ENCODE results near the gene SLF2. TPM values are rescaled to one million over a fixed set of nuclear protein-coding genes. Genes with fewer than 3 reads are reported as not detected.

Gene SLF2
- 64.1 TPM for total RNA-seq

GRCh38 chr10:100912605-100913469, at the start of gene SLF2:
SLF2 (plus strand) TSS chr10:100912963; CDS start chr10:100913111, 148 bp downstream.

GRCh38 chr10:100969187-100970075, 56.7 kb downstream of the SLF2 start, which contains the start of gene SEMA4G:
SEMA4G (plus strand) TSS chr10:100969504; CDS start chr10:100972913, 3,409 bp downstream.

GRCh38 chr10:100986952-100987684, 74.4 kb downstream of the SLF2 start, which contains the start of the genes MRPL43 and TWNK:
MRPL43 (minus strand) TSS chr10:100987497; CDS start chr10:100987443, 54 bp downstream.
TWNK (plus strand) TSS chr10:100987543; CDS start chr10:100988211, 668 bp downstream.

GRCh38 chr10:100999742-101000126, 87.0 kb downstream of the SLF2 start, which contains the start of gene LZTS2:
LZTS2 (plus strand) TSS chr10:100999808; CDS start chr10:101002539, 2,731 bp downstream.

Other genes starting within 250 kb of the SLF2 start
- gene PAX2, start 167.4 kb upstream of the SLF2 start, total RNA-seq: 5.2 TPM
- gene SEMA4G, start 56.5 kb downstream of the SLF2 start, total RNA-seq: 6.6 TPM
- 50.3 TPM for gene MRPL43, start 74.5 kb downstream of the SLF2 start, total RNA-seq
- gene TWNK, start 74.6 kb downstream of the SLF2 start, total RNA-seq: 8.5 TPM
- 62.8 TPM for gene LZTS2, start 86.8 kb downstream of the SLF2 start, total RNA-seq
- gene PDZD7, start 118.2 kb downstream of the SLF2 start, total RNA-seq: 2.1 TPM
- gene SFXN3, start 118.3 kb downstream of the SLF2 start, total RNA-seq: 82.1 TPM
- gene KAZALD1, start 149.0 kb downstream of the SLF2 start, total RNA-seq: 24.5 TPM
- gene TLX1, start 218.3 kb downstream of the SLF2 start, total RNA-seq: not detected

Data from camera-type eye (tissue), 1 donor.